ENCODE data around the gene GRM8.

Gene GRM8

DNA sequence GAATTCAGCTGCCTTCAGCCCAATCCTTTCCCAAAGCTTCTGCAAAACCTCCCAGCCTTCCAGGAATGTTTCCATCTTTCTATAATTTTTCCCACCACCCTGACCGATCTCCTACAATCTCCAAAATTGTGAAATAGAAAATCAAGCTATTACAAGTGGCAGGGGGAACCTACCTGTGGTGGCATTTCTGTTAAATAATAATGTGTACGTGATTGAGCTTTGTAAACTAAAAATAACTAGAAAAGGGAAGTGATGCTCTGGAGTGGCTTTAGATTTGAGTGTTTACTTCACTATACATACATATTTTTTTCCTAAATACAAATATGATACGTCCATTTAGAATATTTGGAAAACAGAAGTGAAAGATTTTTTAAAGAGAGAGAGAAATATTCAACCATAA, 593.6 kb downstream of the GRM8 start:
- H3K36me3 ChIP-seq (ENCODE audit: insufficient read depth, low read length) = no peaks in the 10 kb centered on the region
- DNase-seq (no peak), ATAC-seq (ENCODE audit: insufficient read depth, low read depth) (no peak)
- no peak overlapping the region for H3K9ac ChIP-seq (ENCODE audit: low read depth, low read length)
- no peak overlapping the region for H3K27ac ChIP-seq (ENCODE audit: low read length)
- H3K27me3 ChIP-seq (ENCODE audit: insufficient read depth, low read length, poor library complexity) = no peaks in the 10 kb centered on the region
- no peak overlapping the region for H3K4me2 ChIP-seq (ENCODE audit: insufficient read depth, low read length)
- no peak for TF ChIP-seq EZH2 (IDR thresholded peaks at IDR 0.05; ENCODE audit: borderline replicate concordance, low read depth, low read length, severe bottlenecking)
- TF ChIP-seq CTCF (IDR thresholded peaks at IDR 0.05; ENCODE audit: borderline replicate concordance, extremely low read depth, low read length, poor library complexity, severe bottlenecking) = no peak
- H3K4me3 ChIP-seq (ENCODE audit: low read depth in 1 of 2, low read length in 2 of 2) = no peak overlapping the region
- H3K4me1 ChIP-seq (ENCODE audit: insufficient read depth, low read length) = no peaks in the 10 kb centered on the region
- H3K79me2 ChIP-seq (ENCODE audit: insufficient read depth, low read length) = no peaks in the 10 kb centered on the region
- no peaks in the 10 kb centered on the region for H4K20me1 ChIP-seq (ENCODE audit: insufficient read depth, low read length)
- H3K9me3 ChIP-seq (ENCODE audit: insufficient read depth, low read length, severe bottlenecking) = no peaks in the 10 kb centered on the region
- no peak overlapping the region for H2AFZ ChIP-seq (ENCODE audit: low read depth, low read length)

DNA sequence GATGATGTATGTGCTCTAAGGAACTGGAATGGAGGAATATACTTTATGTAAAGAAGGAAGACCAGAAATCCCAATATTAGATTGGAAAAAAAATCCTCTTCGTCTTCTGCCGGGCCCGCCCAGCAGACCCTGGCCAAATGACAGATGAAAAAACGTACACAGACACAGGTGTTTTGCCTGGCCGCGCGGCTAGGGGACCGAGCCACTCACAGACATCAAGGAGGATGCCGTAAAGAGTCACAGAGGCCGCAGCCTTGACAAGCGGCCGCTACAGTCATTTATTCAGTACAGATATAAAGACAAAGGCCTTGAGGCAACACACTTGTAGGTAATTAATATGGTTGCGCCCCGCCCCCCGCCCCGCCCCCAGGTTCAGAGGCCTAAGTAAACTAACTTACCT, 594.1 kb downstream of the GRM8 start:
- Histone ChIP-seq H4K20me1 (ENCODE audit: insufficient read depth, low read length) (no peaks in the 10 kb centered on the region), H3K9ac (ENCODE audit: low read depth, low read length) (no peak overlapping the region), H3K4me1 (ENCODE audit: insufficient read depth, low read length) (no peaks in the 10 kb centered on the region), H3K4me2 (ENCODE audit: insufficient read depth, low read length) (no peak overlapping the region), H3K4me3 (ENCODE audit: low read depth in 1 of 2, low read length in 2 of 2) (no peak overlapping the region), H3K27me3 (ENCODE audit: insufficient read depth, low read length, poor library complexity) (no peaks in the 10 kb centered on the region), H2AFZ (ENCODE audit: low read depth, low read length) (no peak overlapping the region), H3K27ac (ENCODE audit: low read length) (no peak overlapping the region), H3K36me3 (ENCODE audit: insufficient read depth, low read length) (no peaks in the 10 kb centered on the region), H3K9me3 (ENCODE audit: insufficient read depth, low read length, severe bottlenecking) (no peaks in the 10 kb centered on the region), H3K79me2 (ENCODE audit: insufficient read depth, low read length) (no peaks in the 10 kb centered on the region)
- ATAC-seq (ENCODE audit: insufficient read depth, low read depth) (no peak), DNase-seq (no peak)
- TF ChIP-seq EZH2 (IDR thresholded peaks at IDR 0.05; ENCODE audit: borderline replicate concordance, low read depth, low read length, severe bottlenecking) = no peak
- TF ChIP-seq CTCF (IDR thresholded peaks at IDR 0.05; ENCODE audit: borderline replicate concordance, extremely low read depth, low read length, poor library complexity, severe bottlenecking) = no peak

DNA sequence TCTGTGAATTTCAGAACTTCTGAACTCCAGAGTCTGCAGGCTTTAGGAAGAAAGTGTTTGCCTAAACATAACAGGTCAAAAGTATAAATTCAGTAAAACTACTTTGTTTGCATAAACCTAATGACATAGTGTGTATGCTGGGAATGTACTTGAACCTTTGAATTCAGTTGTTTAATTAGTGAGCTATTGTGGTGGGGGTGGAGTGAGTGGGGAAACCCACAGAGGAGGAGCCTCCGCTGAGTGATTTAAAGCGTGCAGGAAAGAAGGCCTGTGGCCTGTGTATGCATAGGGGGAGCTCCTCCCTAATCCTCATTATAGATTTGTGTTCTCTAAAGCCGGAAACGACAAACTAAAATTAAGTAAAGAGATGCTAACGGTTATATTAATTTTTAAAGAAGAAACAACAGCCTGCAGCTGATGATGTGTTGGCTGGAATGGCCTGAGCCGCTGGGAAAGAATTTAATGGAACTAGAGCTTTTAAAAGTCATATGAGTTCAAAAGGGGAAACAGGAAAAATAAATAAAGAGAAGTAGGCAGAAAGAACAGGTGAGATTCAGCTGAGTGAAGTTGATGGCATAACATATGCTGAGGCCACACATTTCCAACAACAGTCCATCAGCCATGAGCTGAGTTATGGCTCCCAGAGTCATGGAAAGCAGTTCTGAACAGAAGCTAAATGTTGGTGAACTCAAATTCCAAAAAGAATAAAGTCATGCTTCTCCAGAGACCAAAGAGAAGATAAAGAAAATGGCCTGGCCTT, 595.0 kb downstream of the GRM8 start:
- Histone ChIP-seq H3K27me3 (ENCODE audit: insufficient read depth, low read length, poor library complexity) (no peaks in the 10 kb centered on the region), H3K9me3 (ENCODE audit: insufficient read depth, low read length, severe bottlenecking) (no peaks in the 10 kb centered on the region), H3K79me2 (ENCODE audit: insufficient read depth, low read length) (no peaks in the 10 kb centered on the region), H2AFZ (ENCODE audit: low read depth, low read length) (no peak overlapping the region), H3K4me1 (ENCODE audit: insufficient read depth, low read length) (no peaks in the 10 kb centered on the region), H3K9ac (ENCODE audit: low read depth, low read length) (no peak overlapping the region), H4K20me1 (ENCODE audit: insufficient read depth, low read length) (no peaks in the 10 kb centered on the region), H3K4me3 (ENCODE audit: low read depth in 1 of 2, low read length in 2 of 2) (no peak overlapping the region), H3K4me2 (ENCODE audit: insufficient read depth, low read length) (no peak overlapping the region), H3K36me3 (ENCODE audit: insufficient read depth, low read length) (no peaks in the 10 kb centered on the region), H3K27ac (ENCODE audit: low read length) (no peak overlapping the region)
- no peak for DNase-seq
- TF ChIP-seq CTCF (IDR thresholded peaks at IDR 0.05; ENCODE audit: borderline replicate concordance, extremely low read depth, low read length, poor library complexity, severe bottlenecking) (no peak), EZH2 (IDR thresholded peaks at IDR 0.05; ENCODE audit: borderline replicate concordance, low read depth, low read length, severe bottlenecking) (no peak)
- no peak for ATAC-seq (ENCODE audit: insufficient read depth, low read depth)

All from DND-41 (cell line).